DMS 273 (cell line): ENCODE measurements around the gene ARL4A.
A peak's percentile ranks its signal among the peaks of the same experiment; 100 is the strongest.
"Not testable (repeated sequence)": the region's sequence is repeated elsewhere in the genome, so short reads cannot be mapped to it uniquely, and the experiment has no call there.

Experiments
- DNase-seq: peaks from one replicate; lab custom pipeline; 2025; ENCODE audit not compliant: unreplicated experiment; lab: John Stamatoyannopoulos, UW

The ARL4A gene

GRCh38 chr7:12661581-12661980, 25.9 kb upstream of the ARL4A start:
- no peak for DNase-seq

GRCh38 chr7:12670000-12670729, 17.3 kb upstream of the ARL4A start:
- no peak for DNase-seq

- no peak for DNase-seq
Observed at GRCh38 chr7:12670743-12671520, 16.5 kb upstream of the ARL4A start.

- not testable (repeated sequence) for DNase-seq
Observed at GRCh38 chr7:12673436-12673835, 14.0 kb upstream of the ARL4A start.

- no peak for DNase-seq
Observed at GRCh38 chr7:12674053-12674452, 13.4 kb upstream of the ARL4A start.

- peak; percentile 41 for DNase-seq
Observed at GRCh38 chr7:12674861-12675260, 12.6 kb upstream of the ARL4A start.

- DNase-seq, result peak; percentile 50
Observed at GRCh38 chr7:12683678-12684585, 3.5 kb upstream of the ARL4A start.

- DNase-seq, result no peak
Observed at GRCh38 chr7:12684733-12685132, 2.7 kb upstream of the ARL4A start.

GRCh38 chr7:12685550-12685949, 1.9 kb upstream of the ARL4A start:
- DNase-seq, result peak; percentile 47

GRCh38 chr7:12686234-12686890, 1.1 kb upstream of the ARL4A start:
- peak; percentile 97 for DNase-seq

GRCh38 chr7:12687718-12688171, 312 bp downstream of the ARL4A start:
- DNase-seq, result no peak

- not testable (repeated sequence) for DNase-seq
Observed at GRCh38 chr7:12688485-12689170, 1.2 kb downstream of the ARL4A start.

GRCh38 chr7:12689451-12689850, 2.0 kb downstream of the ARL4A start:
- DNase-seq, result no peak

GRCh38 chr7:12690041-12690878, 2.8 kb downstream of the ARL4A start:
- DNase-seq, result no peak

- not testable (repeated sequence) for DNase-seq
Observed at GRCh38 chr7:12691388-12691787, 4.0 kb downstream of the ARL4A start.

- no peak for DNase-seq
Observed at GRCh38 chr7:12692035-12692434, 4.6 kb downstream of the ARL4A start.

GRCh38 chr7:12692479-12693259, 5.2 kb downstream of the ARL4A start:
- no peak for DNase-seq

GRCh38 chr7:12694817-12695216, 7.4 kb downstream of the ARL4A start:
- no peak for DNase-seq
